Activated CD4-positive, alpha-beta T cell treated with anti-CD3 and anti-CD28 coated beads for 36 hours (primary cell): ENCODE results near the gene LIN37. TPM values are rescaled to one million over a fixed set of nuclear protein-coding genes. Genes with fewer than 3 reads are reported as not detected.

ENCODE experiments used
- ATAC-seq: fragments of 200-7000 bp; cut with Tn5 transposase; one replicate; pipeline ENCODE4 v1.10.0; 2021; ENCODE audit warnings: mild to moderate bottlenecking, moderate library complexity
- CTCF ChIA-PET: fragments of 350-600 bp; sonication (Branson Sonifier 250); formaldehyde crosslinking; loops from one replicate; lab custom pipeline; 2021; ENCODE audit warnings: antibody characterized with exemption; lab: Charles Lee
- POLR2A ChIA-PET: fragments of 350-600 bp; sonication (Branson Sonifier 250); formaldehyde crosslinking; loops from one replicate; lab custom pipeline; 2021; ENCODE audit warnings: antibody characterized with exemption, inconsistent platforms; lab: Charles Lee
- DNase-seq: peaks from one replicate; pipeline ENCODE4 v3.0.0-alpha.2; 2020
- H3K27ac Mint-ChIP-seq: one replicate; pipeline ENCODE4 v1.8.0; 2021; ENCODE audit warnings: mixed read lengths
- H3K27me3 Mint-ChIP-seq: one replicate; pipeline ENCODE4 v1.8.0; 2021; ENCODE audit warnings: mixed read lengths
- H3K36me3 Mint-ChIP-seq: one replicate; pipeline ENCODE4 v1.8.0; 2021; ENCODE audit warnings: low read depth, mixed read lengths
- H3K4me1 Mint-ChIP-seq: one replicate; pipeline ENCODE4 v1.8.0; 2021; ENCODE audit warnings: mixed read lengths
- H3K4me3 Mint-ChIP-seq: one replicate; pipeline ENCODE4 v1.8.0; 2021; ENCODE audit warnings: mild to moderate bottlenecking, moderate library complexity, mixed read lengths
- H3K9me3 Mint-ChIP-seq: one replicate; pipeline ENCODE4 v1.8.0; 2021; ENCODE audit warnings: low read depth, mixed read lengths
- intact Hi-C, 2 experiments: fragments of 100-400 bp; cut with DNase I in 1 of 2; cut with micrococcal nuclease in 1 of 2; formaldehyde crosslinking; loops; one replicate each; pipeline versions ENCODE4 v1.14.2 to v1.15.1; 2022 to 2024; cut with DNase I, micrococcal nuclease
- total RNA-seq, 2 experiments: library from RNA; stranded (reverse); gene quantifications; one replicate each; pipeline ENCODE4 v1.2.3, GENCODE V29; 2021

The LIN37 gene
- total RNA-seq, 2 experiments from 2014 or later: 8.4 to 12.7 TPM

- intact Hi-C loops: no loop called here
- Mint-ChIP-seq H3K27me3 (no peaks in the 10 kb centered on the region), H3K4me1 (no peaks in the 10 kb centered on the region), H3K9me3 (no peaks in the 10 kb centered on the region), H3K4me3 (no peak overlapping the region), H3K27ac (no peak overlapping the region), H3K36me3 (peaks cover 4% of the 10 kb centered on the region)
- ATAC-seq (no peak), DNase-seq (no peak)
- ChIA-PET POLR2A (no interaction called here), CTCF (no interaction called here)
Observed at GRCh38 chr19:35784503-35785338, 36.3 kb downstream of the LIN37 start.

- Mint-ChIP-seq H3K27ac (no peak overlapping the region), H3K27me3 (no peaks in the 10 kb centered on the region), H3K4me1 (no peaks in the 10 kb centered on the region), H3K4me3 (no peak overlapping the region), H3K9me3 (no peaks in the 10 kb centered on the region), H3K36me3 (peaks cover 3% of the 10 kb centered on the region)
- intact Hi-C loops: no loop called here
- CTCF ChIA-PET: no interaction called here
- DNase-seq: no peak
- POLR2A ChIA-PET: no interaction called here
- no peak for ATAC-seq
Observed at GRCh38 chr19:35785339-35785627, 36.9 kb downstream of the LIN37 start.

GRCh38 chr19:35786299-35787160 is 38.2 kb downstream of the LIN37 start:
- ATAC-seq (no peak), DNase-seq (no peak)
- ChIA-PET POLR2A (no interaction called here), CTCF (no interaction called here)
- Mint-ChIP-seq H3K36me3 (no peaks in the 10 kb centered on the region), H3K27me3 (no peaks in the 10 kb centered on the region), H3K4me1 (no peaks in the 10 kb centered on the region), H3K4me3 (no peak overlapping the region), H3K27ac (no peak overlapping the region), H3K9me3 (no peaks in the 10 kb centered on the region)
- intact Hi-C loops: no loop called here

GRCh38 chr19:35787227-35787799 is 38.9 kb downstream of the LIN37 start:
- no peaks in the 10 kb centered on the region for H3K36me3 Mint-ChIP-seq
- H3K9me3 Mint-ChIP-seq: no peaks in the 10 kb centered on the region
- ChIA-PET POLR2A (no interaction called here), CTCF (interaction anchor here (1.0 kb wide), 1 partner anchor 64 kb away, joined by 3 read pairs; no protein-coding TSS in a partner anchor)
- intact Hi-C loops: no loop called here
- ATAC-seq (no peak), DNase-seq (no peak)
- no peaks in the 10 kb centered on the region for H3K27me3 Mint-ChIP-seq
- H3K4me3 Mint-ChIP-seq: no peak overlapping the region
- H3K27ac Mint-ChIP-seq: no peak overlapping the region
- no peaks in the 10 kb centered on the region for H3K4me1 Mint-ChIP-seq

GRCh38 chr19:35788205-35788960 is 40.0 kb downstream of the LIN37 start:
- POLR2A ChIA-PET: no interaction called here
- no peak overlapping the region for H3K4me3 Mint-ChIP-seq
- DNase-seq (no peak), ATAC-seq (no peak)
- intact Hi-C loops: no loop called here
- no peak overlapping the region for H3K27ac Mint-ChIP-seq
- H3K9me3 Mint-ChIP-seq: no peaks in the 10 kb centered on the region
- CTCF ChIA-PET: interaction anchor here (1.0 kb wide), 1 partner anchor 65 kb away, joined by 3 read pairs; no protein-coding TSS in a partner anchor
- H3K4me1 Mint-ChIP-seq: no peaks in the 10 kb centered on the region
- no peaks in the 10 kb centered on the region for H3K27me3 Mint-ChIP-seq
- H3K36me3 Mint-ChIP-seq: no peaks in the 10 kb centered on the region

- no peak overlapping the region for H3K27ac Mint-ChIP-seq
- DNase-seq: no peak
- CTCF ChIA-PET: interaction anchor here (0.6 kb wide), 1 partner anchor 15 kb away, joined by 4 read pairs; no protein-coding TSS in a partner anchor
Observed at GRCh38 chr19:35789195-35789977, 41.0 kb downstream of the LIN37 start.

GRCh38 chr19:35789978-35790944 is 41.9 kb downstream of the LIN37 start:
- POLR2A ChIA-PET: interaction anchor here (0.6 kb wide), 1 partner anchor 50 kb away, joined by 3 read pairs; no protein-coding TSS in a partner anchor
- CTCF ChIA-PET: interaction anchor here (0.7 to 0.9 kb wide), 2 partner anchors 29 to 257 kb away, joined by 3 read pairs; no protein-coding TSS in a partner anchor
- Mint-ChIP-seq H3K9me3 (no peaks in the 10 kb centered on the region), H3K27me3 (peaks cover 2% of the 10 kb centered on the region), H3K4me1 (no peaks in the 10 kb centered on the region), H3K4me3 (no peak overlapping the region), H3K27ac (no peak overlapping the region), H3K36me3 (no peaks in the 10 kb centered on the region)
- DNase-seq: no peak
- no peak for ATAC-seq
- intact Hi-C loops: no loop called here

More at GRCh38 chr19:35789195-35789977, 41.0 kb downstream of the LIN37 start:
- Mint-ChIP-seq H3K36me3 (no peaks in the 10 kb centered on the region), H3K27me3 (peaks cover 2% of the 10 kb centered on the region), H3K4me1 (no peaks in the 10 kb centered on the region), H3K9me3 (no peaks in the 10 kb centered on the region), H3K4me3 (no peak overlapping the region)
- no peak for ATAC-seq
- POLR2A ChIA-PET: interaction anchor here (0.6 kb wide), 1 partner anchor 49 kb away, joined by 3 read pairs; no protein-coding TSS in a partner anchor
- intact Hi-C loops: no loop called here

- CTCF ChIA-PET: interaction anchor here (0.7 to 0.9 kb wide), 2 partner anchors 28 to 256 kb away, joined by 3 read pairs; no protein-coding TSS in a partner anchor
- Mint-ChIP-seq H3K27me3 (peaks cover 7% of the 10 kb centered on the region), H3K36me3 (no peaks in the 10 kb centered on the region), H3K9me3 (no peaks in the 10 kb centered on the region), H3K4me1 (no peaks in the 10 kb centered on the region), H3K4me3 (no peak overlapping the region), H3K27ac (no peak overlapping the region)
- peak; percentile 74 for ATAC-seq
- intact Hi-C loops: no loop called here
- DNase-seq: peak; percentile 45
- POLR2A ChIA-PET: no interaction called here
Observed at GRCh38 chr19:35790981-35791813, 42.8 kb downstream of the LIN37 start.

GRCh38 chr19:35791814-35792279 is 43.5 kb downstream of the LIN37 start:
- Mint-ChIP-seq H3K27ac (no peak overlapping the region), H3K27me3 (peaks cover 12% of the 10 kb centered on the region), H3K4me3 (no peak overlapping the region), H3K36me3 (no peaks in the 10 kb centered on the region), H3K4me1 (no peaks in the 10 kb centered on the region), H3K9me3 (no peaks in the 10 kb centered on the region)
- POLR2A ChIA-PET: no interaction called here
- DNase-seq (no peak), ATAC-seq (no peak)
- intact Hi-C loops: no loop called here
- CTCF ChIA-PET: no interaction called here
